Activated CD4-positive, alpha-beta T cell treated with anti-CD3 and anti-CD28 coated beads, Interleukin-2, amount 50 U/mL, for 24 hours (primary cell): ENCODE measurements around the gene CNOT4.
"Not testable (repeated sequence)": the region's sequence is repeated elsewhere in the genome, so short reads cannot be mapped to it uniquely, and the experiment has no call there.

Experiments used
- DNase-seq, 2 donors: peaks; one replicate each; pipeline ENCODE4 v3.0.0-alpha.2; 2020; ENCODE audit warnings: low read depth in 1 of 2, low spot score in 1 of 2

The CNOT4 gene

GRCh38 chr7:135454060-135454459, 55.8 kb downstream of the CNOT4 start:
- DNase-seq = no peak

GRCh38 chr7:135449436-135449835, 60.5 kb downstream of the CNOT4 start:
- no peak for DNase-seq

- no peak for DNase-seq
These were observed 61.1 kb downstream of the CNOT4 start for GRCh38 chr7:135448753-135449152.

GRCh38 chr7:135447748-135448147, 62.2 kb downstream of the CNOT4 start:
- no peak for DNase-seq

GRCh38 chr7:135445690-135446089, 64.2 kb downstream of the CNOT4 start:
- DNase-seq = no peak

GRCh38 chr7:135445266-135445665, 64.6 kb downstream of the CNOT4 start:
- not testable (repeated sequence) for DNase-seq

- DNase-seq = no peak
These were observed 68.1 kb downstream of the CNOT4 start for GRCh38 chr7:135441791-135442190.

GRCh38 chr7:135434047-135434446, 75.9 kb downstream of the CNOT4 start:
- no peak for DNase-seq

GRCh38 chr7:135430626-135431025, 79.3 kb downstream of the CNOT4 start:
- no peak for DNase-seq

GRCh38 chr7:135428879-135429278, 81.0 kb downstream of the CNOT4 start:
- DNase-seq = no peak

GRCh38 chr7:135428011-135428410, 81.9 kb downstream of the CNOT4 start:
- DNase-seq = no peak

- DNase-seq = no peak
These were observed 82.7 kb downstream of the CNOT4 start for GRCh38 chr7:135427166-135427565.

GRCh38 chr7:135425036-135425435, 84.9 kb downstream of the CNOT4 start:
- no peak for DNase-seq

GRCh38 chr7:135420786-135421185, 89.1 kb downstream of the CNOT4 start:
- DNase-seq = no peak

- no peak for DNase-seq
These were observed 93.5 kb downstream of the CNOT4 start for GRCh38 chr7:135416431-135416830.

GRCh38 chr7:135414850-135415439, 95.0 kb downstream of the CNOT4 start:
- no peak for DNase-seq

GRCh38 chr7:135414208-135414607, 95.7 kb downstream of the CNOT4 start:
- DNase-seq = no peak

GRCh38 chr7:135411098-135411497, 98.8 kb downstream of the CNOT4 start:
- no peak for DNase-seq

GRCh38 chr7:135410543-135410942, 99.4 kb downstream of the CNOT4 start:
- no peak for DNase-seq

GRCh38 chr7:135409845-135410542, 99.9 kb downstream of the CNOT4 start:
- no peak for DNase-seq

GRCh38 chr7:135407884-135408283, 102.0 kb downstream of the CNOT4 start:
- DNase-seq = no peak

GRCh38 chr7:135406918-135407317, 103.0 kb downstream of the CNOT4 start:
- DNase-seq = no peak

GRCh38 chr7:135405969-135406368, 103.9 kb downstream of the CNOT4 start:
- no peak for DNase-seq
